HG03442 (cell line): ENCODE measurements around the gene KLHL7.
"Not testable (repeated sequence)": the region's sequence is repeated elsewhere in the genome, so short reads cannot be mapped to it uniquely, and the experiment has no call there.

Experiments
- ATAC-seq: cut with Tn5 transposase; IDR thresholded peaks from one replicate; pipeline ENCODE4 v1.9.1; 2021; ENCODE audit warnings: mild to moderate bottlenecking, moderate library complexity; ENCODE audit not compliant: unreplicated experiment

KLHL7 gene

DNA sequence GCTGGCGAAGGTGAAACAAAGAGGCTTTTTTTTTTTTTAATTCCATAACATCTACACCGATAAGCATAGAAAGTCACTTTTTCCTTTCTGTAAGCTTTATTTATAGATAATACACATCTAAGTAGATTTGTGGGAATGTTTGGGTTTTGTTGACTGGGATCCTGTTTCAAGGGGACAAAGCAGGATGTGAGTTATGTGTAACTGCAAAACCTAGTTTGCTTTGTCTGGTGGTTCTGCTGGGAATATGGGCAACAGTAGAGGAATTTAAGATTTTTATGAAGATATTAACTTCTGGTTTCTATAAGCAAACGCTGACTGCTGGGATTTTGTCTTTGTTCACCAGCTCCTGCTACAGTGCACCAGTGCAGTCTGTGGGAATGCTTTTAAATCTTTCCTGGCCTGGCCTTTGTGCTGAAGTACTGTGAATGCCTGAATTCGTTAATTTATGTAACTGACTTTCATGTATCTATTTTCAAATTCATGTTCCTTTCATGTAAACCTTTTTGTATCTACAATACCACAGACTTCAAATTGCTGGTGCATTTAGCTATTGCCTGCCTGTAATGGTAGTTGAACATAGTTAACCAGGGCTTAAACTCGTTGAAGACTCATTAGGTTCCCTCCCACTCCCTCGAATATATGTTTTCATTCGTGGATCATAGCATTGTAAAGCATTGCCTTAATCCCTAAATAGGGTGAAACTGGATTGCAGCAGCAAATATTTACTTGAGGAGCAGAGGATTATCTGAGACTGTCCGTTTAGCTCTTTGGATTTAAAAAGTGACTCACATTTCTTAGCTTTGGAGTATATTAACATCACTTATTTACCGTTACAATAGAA lies 1.5 kb downstream of the KLHL7 start:
- no peak for ATAC-seq

GRCh38 chr7:23107781-23108180 lies 2.2 kb downstream of the KLHL7 start:
- ATAC-seq, result no peak

- no peak for ATAC-seq
Measured at GRCh38 chr7:23108995-23109394, 3.4 kb downstream of the KLHL7 start.

- no peak for ATAC-seq
Measured at GRCh38 chr7:23109470-23109869, 3.9 kb downstream of the KLHL7 start.

DNA sequence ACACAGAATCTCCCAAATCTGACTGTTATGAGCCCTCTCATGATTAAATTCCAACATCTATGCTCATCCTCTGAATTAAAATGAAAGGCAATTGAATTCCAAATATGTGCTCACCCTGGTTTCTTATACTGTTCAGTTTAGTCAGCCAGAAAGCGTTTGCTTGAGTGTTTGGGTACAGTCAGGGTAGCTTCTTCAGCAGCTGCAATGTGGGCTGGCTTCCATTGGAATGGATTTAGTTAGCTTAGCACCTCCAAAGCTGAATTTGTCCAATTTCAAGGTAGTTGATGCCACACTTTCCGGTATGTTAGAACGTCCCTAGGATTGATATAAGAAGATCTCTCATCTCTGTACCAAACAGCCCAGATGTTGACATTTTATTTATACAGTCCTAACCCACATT lies 9.3 kb downstream of the KLHL7 start:
- ATAC-seq, result no peak

GRCh38 chr7:23115991-23116390 lies 10.4 kb downstream of the KLHL7 start:
- ATAC-seq, result no peak

DNA sequence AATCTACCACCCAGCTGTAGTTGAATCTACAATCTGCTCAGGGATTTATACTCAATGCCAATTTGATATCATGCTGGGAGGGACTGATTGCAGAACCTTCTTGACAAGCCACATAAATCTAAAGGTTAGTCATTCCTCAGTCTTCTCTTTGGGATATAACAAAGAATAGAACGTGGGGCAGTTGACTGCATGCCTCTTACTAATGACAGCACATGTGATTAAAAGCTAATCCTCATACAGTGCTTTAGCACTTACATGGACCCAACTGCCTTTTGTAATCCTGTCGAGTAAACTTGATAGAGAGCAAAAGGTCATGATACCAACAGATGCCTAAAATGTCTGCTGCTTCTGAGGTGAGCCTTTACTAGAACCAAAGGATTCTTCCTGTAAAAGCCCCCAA lies 12.3 kb downstream of the KLHL7 start:
- ATAC-seq, result no peak

DNA sequence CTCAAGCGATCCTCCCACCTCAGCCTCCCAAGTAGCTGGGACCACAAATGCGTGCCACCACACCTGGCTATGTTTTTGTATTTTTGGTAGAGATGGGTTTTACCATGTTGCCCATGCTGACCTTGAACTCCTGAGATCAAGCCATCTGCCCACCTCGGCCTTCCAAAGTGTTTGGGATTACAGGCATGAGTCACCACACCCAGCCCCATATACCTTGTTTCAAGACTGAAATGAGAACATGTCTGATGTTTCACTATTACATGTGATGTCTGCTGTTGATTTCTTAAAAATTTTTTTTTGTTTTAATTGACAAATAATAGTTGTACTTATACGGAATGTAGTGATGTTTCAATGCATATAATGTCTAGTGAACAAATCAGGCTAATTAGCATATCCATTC lies 14.5 kb downstream of the KLHL7 start:
- ATAC-seq, result no peak

DNA sequence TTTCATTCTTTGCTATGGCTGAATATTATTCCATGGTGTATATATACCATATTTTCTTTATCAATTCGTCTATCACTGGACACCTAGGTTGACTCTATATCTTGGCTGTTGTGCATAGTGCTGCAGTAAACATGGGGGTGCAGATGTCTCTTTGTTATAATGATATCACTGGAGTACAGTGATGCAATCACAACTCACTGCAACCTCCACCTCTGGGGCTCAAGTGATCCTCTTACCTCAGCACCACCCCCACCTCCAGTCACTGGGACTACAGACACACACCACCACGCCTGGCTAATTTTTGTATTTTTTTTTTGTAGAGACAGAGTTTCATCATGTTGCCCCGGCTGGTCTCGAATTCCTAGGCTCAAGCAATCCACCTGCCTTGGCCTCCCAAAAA lies 15.6 kb downstream of the KLHL7 start:
- ATAC-seq, result no peak

GRCh38 chr7:23123007-23123406 lies 17.4 kb downstream of the KLHL7 start:
- no peak for ATAC-seq

- ATAC-seq, result no peak
Measured at GRCh38 chr7:23123465-23123864, 17.9 kb downstream of the KLHL7 start.

- ATAC-seq, result no peak
Measured at GRCh38 chr7:23129036-23129435, 23.5 kb downstream of the KLHL7 start.

- ATAC-seq, result not testable (repeated sequence)
Measured at GRCh38 chr7:23131799-23132198, 26.2 kb downstream of the KLHL7 start.

DNA sequence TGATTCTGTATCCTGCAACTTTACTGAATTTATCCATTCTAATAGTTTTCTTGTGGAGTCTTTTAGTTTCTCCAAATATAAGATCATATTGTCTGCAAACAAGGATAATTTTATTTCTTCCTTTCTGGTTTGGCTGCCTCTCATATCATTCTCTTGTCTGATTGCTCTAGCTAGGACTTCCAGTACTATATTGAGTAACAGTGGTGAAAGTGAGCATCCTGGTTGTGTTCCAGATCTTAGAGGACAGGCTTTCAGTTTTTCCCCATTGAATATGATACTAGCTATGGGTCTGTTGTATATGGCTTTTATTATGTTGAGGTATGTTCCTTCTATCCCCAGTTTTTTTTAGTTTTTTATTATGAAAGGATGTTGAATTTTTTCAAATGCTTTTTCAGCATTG lies 28.2 kb downstream of the KLHL7 start:
- ATAC-seq, result no peak

DNA sequence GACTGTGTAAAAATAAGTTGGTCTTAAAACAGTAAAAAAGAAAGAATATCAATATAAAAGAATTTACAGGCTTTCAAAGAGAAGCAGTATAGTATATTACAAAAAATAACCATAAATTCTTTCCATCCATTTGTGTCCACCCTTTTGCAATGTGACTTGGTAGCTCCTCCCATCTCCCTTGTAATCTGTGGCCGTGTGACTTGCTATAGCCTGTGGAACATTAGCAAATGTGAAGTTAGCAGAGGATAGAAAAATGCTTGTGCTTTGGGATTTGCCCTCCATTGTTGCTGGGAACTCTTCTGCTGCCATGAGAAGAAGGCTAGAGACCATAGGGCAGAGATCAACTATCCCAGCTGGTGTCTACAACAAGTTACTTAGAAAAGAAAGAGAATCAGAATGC lies 30.2 kb downstream of the KLHL7 start:
- ATAC-seq, result no peak

DNA sequence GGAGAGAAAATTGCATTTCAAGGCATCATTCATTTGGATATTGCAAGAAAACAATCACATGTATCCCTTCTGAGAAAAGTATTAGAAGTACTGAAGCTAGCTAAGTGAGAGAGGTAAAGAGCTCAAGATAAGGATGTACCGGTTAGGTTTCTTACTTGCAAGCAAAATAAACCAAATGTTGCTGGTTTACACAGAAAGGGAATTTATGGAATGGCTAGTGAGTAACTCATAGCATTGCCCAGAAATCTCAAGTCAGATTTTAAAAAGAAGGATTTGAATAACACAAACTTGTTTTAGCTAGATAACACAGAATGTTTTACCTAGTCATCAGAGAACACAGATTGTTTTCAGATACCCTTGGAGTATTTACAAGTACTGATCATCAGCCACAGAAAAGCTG lies 30.6 kb downstream of the KLHL7 start:
- ATAC-seq, result no peak

DNA sequence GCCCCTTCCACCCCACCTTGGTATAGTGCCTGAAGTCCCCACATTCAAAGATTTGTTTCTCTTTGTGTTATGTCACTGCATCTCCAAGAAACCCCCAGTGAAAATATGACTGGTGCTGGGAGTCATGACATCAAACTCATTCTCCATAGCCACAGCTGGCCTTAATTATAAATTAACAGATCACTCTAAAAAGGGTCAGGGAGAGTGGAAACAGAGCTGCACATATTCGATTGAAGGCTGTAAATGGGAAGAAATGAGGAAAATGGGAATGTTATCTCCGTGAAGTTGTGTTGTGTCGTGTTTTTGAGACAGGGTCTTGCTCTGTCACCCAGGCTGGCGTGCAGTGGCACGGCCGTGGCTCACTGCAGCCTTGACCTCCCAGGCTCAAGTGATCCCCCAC lies 52.1 kb downstream of the KLHL7 start:
- no peak for ATAC-seq

DNA sequence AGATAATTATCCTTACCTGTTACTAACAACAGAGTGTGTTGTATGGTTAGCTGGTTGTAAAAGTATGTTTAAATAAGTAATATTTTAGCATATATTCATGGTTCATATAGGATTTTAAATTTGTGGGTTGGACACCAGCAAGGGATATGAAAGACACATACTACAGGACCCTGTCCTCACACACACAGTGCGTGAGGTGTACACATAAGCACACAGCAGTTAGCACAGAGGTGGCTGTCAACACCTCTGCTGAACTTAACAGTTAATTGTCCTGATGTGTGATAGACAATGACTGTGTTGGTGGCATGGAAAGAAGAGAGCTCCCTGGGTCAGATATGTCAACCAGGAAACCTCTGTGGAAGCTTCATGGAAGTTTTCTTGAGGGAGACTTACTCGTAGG lies 53.0 kb downstream of the KLHL7 start:
- no peak for ATAC-seq

GRCh38 chr7:23161482-23161881 lies 55.9 kb downstream of the KLHL7 start:
- ATAC-seq, result no peak

GRCh38 chr7:23164846-23165245 lies 59.3 kb downstream of the KLHL7 start:
- ATAC-seq, result no peak

- ATAC-seq, result no peak
Measured at GRCh38 chr7:23165316-23165715, 59.7 kb downstream of the KLHL7 start.

DNA sequence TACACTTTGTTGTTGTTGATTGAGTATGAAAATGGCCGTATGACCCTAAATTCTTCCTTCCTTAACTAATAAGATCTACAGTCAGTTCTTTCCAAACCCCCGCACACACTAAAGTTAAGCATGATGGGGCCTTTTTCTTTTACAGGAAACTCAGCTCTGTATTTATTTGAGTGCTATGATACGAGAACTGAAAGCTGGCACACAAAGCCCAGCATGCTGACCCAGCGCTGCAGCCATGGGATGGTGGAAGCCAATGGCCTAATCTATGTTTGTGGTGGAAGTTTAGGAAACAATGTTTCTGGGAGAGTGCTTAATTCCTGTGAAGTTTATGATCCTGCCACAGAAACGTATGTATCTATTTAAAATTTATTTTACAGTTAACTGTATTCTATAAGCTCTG lies 62.1 kb downstream of the KLHL7 start:
- ATAC-seq, result no peak
